K562 (cell line): ENCODE results near the gene EIF2AK3. TPM values are rescaled to one million over a fixed set of nuclear protein-coding genes. Genes with fewer than 3 reads are reported as not detected.
A peak's percentile ranks its signal among the peaks of the same experiment; 100 is the strongest.

Source experiments
- AFF1 ChIP-seq, 2 experiments: fragments of 450-650 bp; IDR thresholded peaks; 2 replicates each; pipeline ENCODE4 v1.6.1; 2018; ENCODE audit warnings: mild to moderate bottlenecking in 2 of 2, low read depth in 1 of 2; ENCODE audit not compliant: partially characterized antibody in 2 of 2
- BHLHE40 ChIP-seq: IDR thresholded peaks from 2 replicates; pipeline ENCODE4 v1.6.1; 2011; ENCODE audit warnings: low read length, improper control_type of control experiment
- DIDO1 ChIP-seq: fragments of 450-650 bp; IDR thresholded peaks from 2 replicates; pipeline ENCODE4 v1.6.1; 2016; ENCODE audit warnings: low read depth, missing biosample characterization, missing genetic modification characterization
- ESRRA ChIP-seq: fragments of 450-650 bp; IDR thresholded peaks from 2 replicates; pipeline ENCODE4 v1.6.1; 2014; ENCODE audit warnings: low read depth, mild to moderate bottlenecking, moderate library complexity, borderline replicate concordance
- HIVEP1 ChIP-seq: fragments of 250-450 bp; sonication (Bioruptor Pico); IDR thresholded peaks from 2 replicates; pipeline ENCODE4 v1.4.0; 2020; ENCODE audit warnings: mild to moderate bottlenecking
- LARP7 ChIP-seq: fragments of 450-650 bp; IDR thresholded peaks from 2 replicates; pipeline ENCODE4 v1.6.1; 2016
- MAZ ChIP-seq, 2 experiments: fragments of 450-650 bp in 1 of 2; sonication (generic) in 1 of 2; formaldehyde crosslinking; IDR thresholded peaks in 1 of 2; conservative IDR thresholded peaks in 1 of 2; 2 replicates each; pipeline versions ENCODE4 v1.4.0 to v1.5.0; 2020; ENCODE audit warnings: mild to moderate bottlenecking in 1 of 2, missing genetic modification reagents in 1 of 2
- MBD2 ChIP-seq: sonication (generic); IDR thresholded peaks from 2 replicates; pipeline ENCODE4 v1.6.1; 2016; ENCODE audit warnings: low read depth, borderline replicate concordance
- MYC ChIP-seq, 2 experiments: fragments of 250-450 bp in 1 of 2; sonication (Bioruptor Pico) in 1 of 2; IDR thresholded peaks; 2 replicates each; pipeline versions ENCODE4 v1.5.1 to v1.6.1; 2012 to 2021; ENCODE audit warnings: low read depth in 2 of 2, borderline replicate concordance in 1 of 2, improper control_type of control experiment in 1 of 2, low read length in 1 of 2, mild to moderate bottlenecking in 1 of 2, moderate library complexity in 1 of 2
- NCOA2 ChIP-seq, 2 experiments: fragments of 450-650 bp; IDR thresholded peaks; 2 replicates each; pipeline ENCODE4 v1.6.1; 2018; ENCODE audit warnings: mild to moderate bottlenecking in 2 of 2, moderate library complexity in 1 of 2; ENCODE audit not compliant: partially characterized antibody in 2 of 2
- PTBP1 ChIP-seq: fragments of 200-400 bp; formaldehyde crosslinking; IDR thresholded peaks from 2 replicates; pipeline ENCODE4 v1.6.1; 2017; ENCODE audit warnings: low read depth, low read length
- TCF7L2 ChIP-seq: fragments of 150-350 bp; IDR thresholded peaks from 2 replicates; pipeline ENCODE4 v1.6.1; 2016; ENCODE audit warnings: low read depth, mild to moderate bottlenecking, low read length, moderate library complexity
- TSC22D4 ChIP-seq: fragments of 450-650 bp; IDR thresholded peaks from 2 replicates; pipeline ENCODE4 v1.6.1; 2016; ENCODE audit warnings: missing genetic modification characterization, missing biosample characterization, control low read depth
- ZC3H8 ChIP-seq: fragments of 450-650 bp; IDR thresholded peaks from 2 replicates; pipeline ENCODE4 v1.6.1; 2017
- ZFX ChIP-seq: sonication (generic); formaldehyde crosslinking; IDR thresholded peaks from 2 replicates; pipeline ENCODE4 v1.8.0; 2022; ENCODE audit warnings: mild to moderate bottlenecking, missing genetic modification reagents, moderate library complexity
- ZNF311 ChIP-seq: fragments of 250-450 bp; sonication (Bioruptor Pico); IDR thresholded peaks from 2 replicates; pipeline ENCODE4 v1.4.0; 2020; ENCODE audit warnings: mild to moderate bottlenecking, moderate library complexity
- ZNF57 ChIP-seq: fragments of 450-650 bp; formaldehyde crosslinking; IDR thresholded peaks from 2 replicates; pipeline ENCODE4 v1.4.0; 2020; ENCODE audit warnings: mild to moderate bottlenecking, moderate library complexity
- polyA plus RNA-seq, 8 experiments: library from polyadenylated mRNA; depleted of rRNA in 4 of 8; stranded (reverse) in 5 of 8; unstranded in 3 of 8; fragments of >200 nt; fragmentation: Nextera tagmentation in 2 of 8; fragmentation: Illumina TruSeq in 1 of 8; extraction: Ambion mirVana in 2 of 8; extraction: Trizol in 1 of 8; gene quantifications; 2 replicates each; pipeline versions ENCODE4 v1.2.1 to v1.2.3, GENCODE V29; 2011 to 2014; ENCODE audit warnings: inconsistent platforms in 1 of 8, missing spikeins in 1 of 8
- total RNA-seq, 7 experiments: library from RNA; depleted of rRNA in 6 of 7; stranded (reverse); fragments of >200 nt in 6 of 7; fragmentation: Illumina TruSeq in 2 of 7; extraction: Trizol in 2 of 7; gene quantifications; 2 replicates each; pipeline versions ENCODE4 v1.2.1 to v1.2.3, GENCODE V29; 2011 to 2021; ENCODE audit warnings: low replicate concordance in 1 of 7
- TF ChIP-seq, protein P1 (sequence below), 2 experiments: fragments of 450-650 bp; IDR thresholded peaks; 2 replicates each; pipeline ENCODE4 v1.6.1; 2016
- TF ChIP-seq, protein P2 (sequence below): fragments of 250-450 bp; sonication (Bioruptor Pico); IDR thresholded peaks from 2 replicates; pipeline ENCODE4 v1.8.0; 2022; ENCODE audit warnings: inconsistent platforms, mild to moderate bottlenecking, moderate library complexity, borderline replicate concordance
- TF ChIP-seq, protein P3 (sequence below): fragments of 450-650 bp; formaldehyde crosslinking; IDR thresholded peaks from 2 replicates; pipeline ENCODE4 v1.4.0; 2022; ENCODE audit warnings: missing genetic modification characterization

The EIF2AK3 gene
- total and polyA plus RNA-seq, 9 of the 15 experiments (the other 6 are each of a cell fraction or from before 2014, with no cell fraction given) = 1.7 to 11.6 (median 7.4) TPM

DNA sequence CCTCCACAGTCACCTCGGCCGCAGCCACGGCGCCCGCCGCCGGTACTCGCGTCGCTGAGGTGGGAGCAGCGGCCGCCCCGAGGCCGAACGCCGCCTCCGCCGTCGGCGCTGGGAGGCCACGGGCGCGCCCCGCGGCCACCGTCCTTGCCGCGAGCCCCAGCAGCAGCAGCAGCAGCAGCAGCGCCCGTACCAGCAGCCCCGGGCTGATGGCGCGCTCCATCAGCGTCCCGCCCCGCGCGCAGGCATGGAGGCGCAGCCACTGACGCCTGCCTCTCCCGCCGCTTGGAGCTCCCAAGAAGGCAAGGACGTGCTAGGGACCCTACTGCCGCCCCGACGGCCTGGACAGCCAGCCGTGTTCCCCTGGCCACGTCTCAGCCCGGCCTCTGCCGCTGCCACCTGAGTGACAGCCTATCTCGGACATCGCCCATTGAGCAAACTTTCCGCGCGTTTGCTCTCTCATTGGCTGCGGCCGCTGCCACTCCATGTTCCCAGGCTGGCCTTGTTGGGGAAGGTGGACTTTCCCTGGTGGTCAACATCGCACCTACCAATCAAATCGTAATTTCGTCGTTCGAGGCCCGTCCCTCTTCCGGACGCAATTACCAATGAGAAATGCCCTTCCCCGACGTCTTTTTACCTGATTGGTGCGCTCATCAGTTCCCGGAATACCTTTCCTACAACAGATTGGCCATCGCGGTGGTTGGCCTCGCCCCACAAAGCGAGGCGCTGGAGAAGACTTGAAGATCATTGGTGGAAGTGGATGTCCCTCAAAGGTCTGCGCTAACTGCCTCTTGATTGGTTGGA, at the start of gene EIF2AK3 (continued):
- TF ChIP-seq, protein P1, sequence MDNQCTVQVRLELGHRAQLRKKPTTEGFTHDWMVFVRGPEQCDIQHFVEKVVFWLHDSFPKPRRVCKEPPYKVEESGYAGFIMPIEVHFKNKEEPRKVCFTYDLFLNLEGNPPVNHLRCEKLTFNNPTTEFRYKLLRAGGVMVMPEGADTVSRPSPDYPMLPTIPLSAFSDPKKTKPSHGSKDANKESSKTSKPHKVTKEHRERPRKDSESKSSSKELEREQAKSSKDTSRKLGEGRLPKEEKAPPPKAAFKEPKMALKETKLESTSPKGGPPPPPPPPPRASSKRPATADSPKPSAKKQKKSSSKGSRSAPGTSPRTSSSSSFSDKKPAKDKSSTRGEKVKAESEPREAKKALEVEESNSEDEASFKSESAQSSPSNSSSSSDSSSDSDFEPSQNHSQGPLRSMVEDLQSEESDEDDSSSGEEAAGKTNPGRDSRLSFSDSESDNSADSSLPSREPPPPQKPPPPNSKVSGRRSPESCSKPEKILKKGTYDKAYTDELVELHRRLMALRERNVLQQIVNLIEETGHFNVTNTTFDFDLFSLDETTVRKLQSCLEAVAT (IDR thresholded peaks at IDR 0.05) = peak in 1 of 2 experiments; percentile 99; a peak in 2 of 4 replicates
- TF ChIP-seq DIDO1 (0 out of 2 replicates have a peak, but pooled peaks have one; percentile 15), HIVEP1 (CRISPR knock-in tag) (0 out of 2 replicates have a peak, but pooled peaks have one; percentile 12), LARP7 (no peak), ESRRA (no peak), PTBP1 (no peak), AFF1 (IDR thresholded peaks at IDR 0.05; ENCODE audit: low read depth in 1 of 2, partially characterized antibody in 2 of 2) (no peak), MAZ (CRISPR knock-in tag; conservative IDR thresholded peaks at IDR 0.05 in 1 of 2, IDR thresholded peaks at IDR 0.05 in 1 of 2) (peak; percentile 44 to 55), MBD2 (peak; percentile 100), TSC22D4 (tag) (no peak), NCOA2 (IDR thresholded peaks at IDR 0.05; ENCODE audit: partially characterized antibody in 2 of 2) (no peak), ZNF311 (CRISPR knock-in tag) (no peak), MYC (IDR thresholded peaks at IDR 0.05; ENCODE audit: low read depth, low read length) (peak; percentile 61), MYC (CRISPR knock-in tag; IDR thresholded peaks at IDR 0.05; ENCODE audit: borderline replicate concordance, low read depth) (no peak), BHLHE40 (no peak), ZFX (CRISPR knock-in tag) (peak; percentile 75), ZC3H8 (no peak), ZNF57 (no peak), TCF7L2 (no peak)
- TF ChIP-seq, protein P2, sequence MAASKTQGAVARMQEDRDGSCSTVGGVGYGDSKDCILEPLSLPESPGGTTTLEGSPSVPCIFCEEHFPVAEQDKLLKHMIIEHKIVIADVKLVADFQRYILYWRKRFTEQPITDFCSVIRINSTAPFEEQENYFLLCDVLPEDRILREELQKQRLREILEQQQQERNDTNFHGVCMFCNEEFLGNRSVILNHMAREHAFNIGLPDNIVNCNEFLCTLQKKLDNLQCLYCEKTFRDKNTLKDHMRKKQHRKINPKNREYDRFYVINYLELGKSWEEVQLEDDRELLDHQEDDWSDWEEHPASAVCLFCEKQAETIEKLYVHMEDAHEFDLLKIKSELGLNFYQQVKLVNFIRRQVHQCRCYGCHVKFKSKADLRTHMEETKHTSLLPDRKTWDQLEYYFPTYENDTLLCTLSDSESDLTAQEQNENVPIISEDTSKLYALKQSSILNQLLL (CRISPR knock-in tag) = no peak
- TF ChIP-seq, protein P3, sequence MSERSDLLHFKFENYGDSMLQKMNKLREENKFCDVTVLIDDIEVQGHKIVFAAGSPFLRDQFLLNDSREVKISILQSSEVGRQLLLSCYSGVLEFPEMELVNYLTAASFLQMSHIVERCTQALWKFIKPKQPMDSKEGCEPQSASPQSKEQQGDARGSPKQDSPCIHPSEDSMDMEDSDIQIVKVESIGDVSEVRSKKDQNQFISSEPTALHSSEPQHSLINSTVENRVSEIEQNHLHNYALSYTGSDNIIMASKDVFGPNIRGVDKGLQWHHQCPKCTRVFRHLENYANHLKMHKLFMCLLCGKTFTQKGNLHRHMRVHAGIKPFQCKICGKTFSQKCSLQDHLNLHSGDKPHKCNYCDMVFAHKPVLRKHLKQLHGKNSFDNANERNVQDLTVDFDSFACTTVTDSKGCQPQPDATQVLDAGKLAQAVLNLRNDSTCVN (CRISPR knock-in tag) = no peak
